ENCODE results near the gene RNF224.

RNF224 gene

GRCh38 chr9:137244486-137245449, 17.5 kb downstream of the RNF224 start:
- Mint-ChIP-seq H3K27ac (ENCODE audit: low read depth) (no peak overlapping the region), H3K36me3 (ENCODE audit: insufficient read depth) (peaks cover 25% of the 10 kb centered on the region), H3K4me3 (no peak overlapping the region), H3K4me1 (peaks cover 24% of the 10 kb centered on the region), H3K27me3 (no peaks in the 10 kb centered on the region), H3K9me3 (no peaks in the 10 kb centered on the region)
- no peak for DNase-seq (ENCODE audit: low spot score in 2 of 2)
- no peak for ATAC-seq (replicated peaks; ENCODE audit: extremely low read depth, poor library complexity, severe bottlenecking)

- no peak for ATAC-seq (replicated peaks; ENCODE audit: extremely low read depth, poor library complexity, severe bottlenecking)
- Mint-ChIP-seq H3K27me3 (no peaks in the 10 kb centered on the region), H3K36me3 (ENCODE audit: insufficient read depth) (peaks cover 23% of the 10 kb centered on the region), H3K4me3 (no peak overlapping the region), H3K4me1 (peaks cover 24% of the 10 kb centered on the region), H3K27ac (ENCODE audit: low read depth) (peak overlapping the region; percentile 57), H3K9me3 (no peaks in the 10 kb centered on the region)
- DNase-seq (ENCODE audit: low spot score in 2 of 2), result no peak
Measured at GRCh38 chr9:137245450-137246421, 18.4 kb downstream of the RNF224 start.

- H3K9me3 Mint-ChIP-seq, result no peaks in the 10 kb centered on the region
- ATAC-seq (replicated peaks; ENCODE audit: extremely low read depth, poor library complexity, severe bottlenecking) (no peak), DNase-seq (ENCODE audit: low spot score in 2 of 2) (no peak)
- H3K27me3 Mint-ChIP-seq, result no peaks in the 10 kb centered on the region
- H3K36me3 Mint-ChIP-seq (ENCODE audit: insufficient read depth), result peaks cover 12% of the 10 kb centered on the region
- peaks cover 15% of the 10 kb centered on the region for H3K4me1 Mint-ChIP-seq
- no peak overlapping the region for H3K27ac Mint-ChIP-seq (ENCODE audit: low read depth)
- no peak overlapping the region for H3K4me3 Mint-ChIP-seq
Measured at GRCh38 chr9:137247135-137247915, 20.0 kb downstream of the RNF224 start.

- H3K27me3 Mint-ChIP-seq, result no peaks in the 10 kb centered on the region
Measured at GRCh38 chr9:137247916-137248175, 20.5 kb downstream of the RNF224 start.

GRCh38 chr9:137250329-137251193, 23.3 kb downstream of the RNF224 start:
- H3K27ac Mint-ChIP-seq (ENCODE audit: low read depth), result no peak overlapping the region
- no peaks in the 10 kb centered on the region for H3K27me3 Mint-ChIP-seq
- no peak overlapping the region for H3K4me3 Mint-ChIP-seq
- H3K36me3 Mint-ChIP-seq (ENCODE audit: insufficient read depth), result peaks cover 6% of the 10 kb centered on the region
- no peaks in the 10 kb centered on the region for H3K9me3 Mint-ChIP-seq
- ATAC-seq (replicated peaks; ENCODE audit: extremely low read depth, poor library complexity, severe bottlenecking), result no peak
- DNase-seq (ENCODE audit: low spot score in 2 of 2), result no peak
- H3K4me1 Mint-ChIP-seq, result peaks cover 5% of the 10 kb centered on the region

More at GRCh38 chr9:137247916-137248175, 20.5 kb downstream of the RNF224 start:
- no peak overlapping the region for H3K27ac Mint-ChIP-seq (ENCODE audit: low read depth)
- H3K4me1 Mint-ChIP-seq, result peaks cover 10% of the 10 kb centered on the region
- H3K4me3 Mint-ChIP-seq, result no peak overlapping the region
- DNase-seq (ENCODE audit: low spot score in 2 of 2) (no peak), ATAC-seq (replicated peaks; ENCODE audit: extremely low read depth, poor library complexity, severe bottlenecking) (no peak)
- no peaks in the 10 kb centered on the region for H3K9me3 Mint-ChIP-seq
- H3K36me3 Mint-ChIP-seq (ENCODE audit: insufficient read depth), result peaks cover 7% of the 10 kb centered on the region

- DNase-seq (ENCODE audit: low spot score in 2 of 2), result no peak
- H3K27me3 Mint-ChIP-seq, result no peaks in the 10 kb centered on the region
- peaks cover 10% of the 10 kb centered on the region for H3K4me1 Mint-ChIP-seq
- peaks cover 12% of the 10 kb centered on the region for H3K36me3 Mint-ChIP-seq (ENCODE audit: insufficient read depth)
- no peak within 1 kb of the TSS for H3K4me3 Mint-ChIP-seq
- H3K9me3 Mint-ChIP-seq, result no peaks in the 10 kb centered on the region
- H3K27ac Mint-ChIP-seq (ENCODE audit: low read depth), result no peak within 1 kb of the TSS
- no peak for ATAC-seq (replicated peaks; ENCODE audit: extremely low read depth, poor library complexity, severe bottlenecking)
Measured at GRCh38 chr9:137251194-137251461, 23.8 kb downstream of the RNF224 start, which contains the start of gene STPG3. Gene STPG3, plus strand, starts transcription at chr9:137251286. Its CDS starts 1 bp downstream, at chr9:137251287.

- DNase-seq (ENCODE audit: low spot score in 2 of 2), result no peak
- H3K4me3 Mint-ChIP-seq, result no peak overlapping the region
- H3K27me3 Mint-ChIP-seq, result no peaks in the 10 kb centered on the region
- no peak overlapping the region for H3K27ac Mint-ChIP-seq (ENCODE audit: low read depth)
- no peak for ATAC-seq (replicated peaks; ENCODE audit: extremely low read depth, poor library complexity, severe bottlenecking)
- no peaks in the 10 kb centered on the region for H3K9me3 Mint-ChIP-seq
- H3K4me1 Mint-ChIP-seq, result peaks cover 15% of the 10 kb centered on the region
- peaks cover 14% of the 10 kb centered on the region for H3K36me3 Mint-ChIP-seq (ENCODE audit: insufficient read depth)
Measured at GRCh38 chr9:137251490-137252268, 24.4 kb downstream of the RNF224 start.

- no peak for DNase-seq (ENCODE audit: low spot score in 2 of 2)
- Mint-ChIP-seq H3K27ac (ENCODE audit: low read depth) (no peak overlapping the region), H3K36me3 (ENCODE audit: insufficient read depth) (peaks cover 18% of the 10 kb centered on the region), H3K4me3 (no peak overlapping the region), H3K4me1 (peaks cover 15% of the 10 kb centered on the region), H3K9me3 (no peaks in the 10 kb centered on the region), H3K27me3 (no peaks in the 10 kb centered on the region)
- ATAC-seq (replicated peaks; ENCODE audit: extremely low read depth, poor library complexity, severe bottlenecking), result no peak
Measured at GRCh38 chr9:137252555-137253506, 25.5 kb downstream of the RNF224 start.

GRCh38 chr9:137253717-137254623, 26.7 kb downstream of the RNF224 start:
- Mint-ChIP-seq H3K27me3 (no peaks in the 10 kb centered on the region), H3K9me3 (no peaks in the 10 kb centered on the region), H3K4me3 (peak overlapping the region; percentile 87), H3K4me1 (peaks cover 15% of the 10 kb centered on the region), H3K36me3 (ENCODE audit: insufficient read depth) (peaks cover 23% of the 10 kb centered on the region), H3K27ac (ENCODE audit: low read depth) (no peak overlapping the region)
- ATAC-seq (replicated peaks; ENCODE audit: extremely low read depth, poor library complexity, severe bottlenecking) (no peak), DNase-seq (ENCODE audit: low spot score in 2 of 2) (no peak)

All from central memory CD8-positive, alpha-beta T cell (primary cell).